A204.1 (cell line): Measurements from ENCODE around the gene YWHAH.

Source experiments
- FAIRE-seq: peaks from 2 replicates; lab custom pipeline; 2012; peaks lifted over from hg19 to GRCh38; lab: Jason Lieb, UNC

YWHAH gene

GRCh38 chr22:31943978-31944699, at the start of gene YWHAH:
TSS of gene YWHAH (plus strand) at chr22:31944535. CDS start at chr22:31944734, 199 bp downstream.
- FAIRE-seq, result no peak

- FAIRE-seq, result no peak
These were observed 48.8 kb upstream of the YWHAH start for GRCh38 chr22:31895411-31896123.

GRCh38 chr22:31896472-31896871, 47.9 kb upstream of the YWHAH start:
- FAIRE-seq, result no peak

- no peak for FAIRE-seq
These were observed 46.2 kb upstream of the YWHAH start for GRCh38 chr22:31897842-31898805.

GRCh38 chr22:31898926-31899325, 45.4 kb upstream of the YWHAH start:
- no peak for FAIRE-seq

GRCh38 chr22:31899669-31900068, 44.7 kb upstream of the YWHAH start:
- FAIRE-seq, result no peak

GRCh38 chr22:31901388-31902137, 42.8 kb upstream of the YWHAH start:
- no peak for FAIRE-seq

- FAIRE-seq, result no peak
These were observed 39.7 kb upstream of the YWHAH start for GRCh38 chr22:31904651-31905050.

GRCh38 chr22:31905356-31905755, 39.0 kb upstream of the YWHAH start:
- FAIRE-seq, result no peak

GRCh38 chr22:31906086-31906485, 38.2 kb upstream of the YWHAH start:
- FAIRE-seq, result no peak

- no peak for FAIRE-seq
These were observed 37.8 kb upstream of the YWHAH start for GRCh38 chr22:31906569-31906968.

- FAIRE-seq, result no peak
These were observed 34.4 kb upstream of the YWHAH start for GRCh38 chr22:31909977-31910376.

GRCh38 chr22:31911565-31912406, 32.5 kb upstream of the YWHAH start:
- FAIRE-seq, result no peak

- no peak for FAIRE-seq
These were observed 32.0 kb upstream of the YWHAH start for GRCh38 chr22:31912407-31912743.

GRCh38 chr22:31915586-31915985, 28.7 kb upstream of the YWHAH start:
- FAIRE-seq, result no peak

GRCh38 chr22:31917227-31917921, 27.0 kb upstream of the YWHAH start:
- no peak for FAIRE-seq

- no peak for FAIRE-seq
These were observed 24.6 kb upstream of the YWHAH start for GRCh38 chr22:31919730-31920129.

- no peak for FAIRE-seq
These were observed 24.0 kb upstream of the YWHAH start for GRCh38 chr22:31920306-31920705.

GRCh38 chr22:31921106-31921505, 23.2 kb upstream of the YWHAH start:
- no peak for FAIRE-seq

GRCh38 chr22:31922534-31922933, 21.8 kb upstream of the YWHAH start:
- FAIRE-seq, result no peak

- FAIRE-seq, result no peak
These were observed 21.2 kb upstream of the YWHAH start for GRCh38 chr22:31923136-31923535.
